HG02840 (cell line): ENCODE results near the gene HDLBP.
"Not testable (repeated sequence)": the region's sequence is repeated elsewhere in the genome, so short reads cannot be mapped to it uniquely, and the experiment has no call there.

ENCODE experiments used
- ATAC-seq: cut with Tn5 transposase; IDR thresholded peaks from one replicate; pipeline ENCODE4 v1.9.1; 2021; ENCODE audit warnings: mild to moderate bottlenecking, moderate library complexity, moderate number of reproducible peaks; ENCODE audit not compliant: unreplicated experiment, low FRiP score

Gene HDLBP

DNA sequence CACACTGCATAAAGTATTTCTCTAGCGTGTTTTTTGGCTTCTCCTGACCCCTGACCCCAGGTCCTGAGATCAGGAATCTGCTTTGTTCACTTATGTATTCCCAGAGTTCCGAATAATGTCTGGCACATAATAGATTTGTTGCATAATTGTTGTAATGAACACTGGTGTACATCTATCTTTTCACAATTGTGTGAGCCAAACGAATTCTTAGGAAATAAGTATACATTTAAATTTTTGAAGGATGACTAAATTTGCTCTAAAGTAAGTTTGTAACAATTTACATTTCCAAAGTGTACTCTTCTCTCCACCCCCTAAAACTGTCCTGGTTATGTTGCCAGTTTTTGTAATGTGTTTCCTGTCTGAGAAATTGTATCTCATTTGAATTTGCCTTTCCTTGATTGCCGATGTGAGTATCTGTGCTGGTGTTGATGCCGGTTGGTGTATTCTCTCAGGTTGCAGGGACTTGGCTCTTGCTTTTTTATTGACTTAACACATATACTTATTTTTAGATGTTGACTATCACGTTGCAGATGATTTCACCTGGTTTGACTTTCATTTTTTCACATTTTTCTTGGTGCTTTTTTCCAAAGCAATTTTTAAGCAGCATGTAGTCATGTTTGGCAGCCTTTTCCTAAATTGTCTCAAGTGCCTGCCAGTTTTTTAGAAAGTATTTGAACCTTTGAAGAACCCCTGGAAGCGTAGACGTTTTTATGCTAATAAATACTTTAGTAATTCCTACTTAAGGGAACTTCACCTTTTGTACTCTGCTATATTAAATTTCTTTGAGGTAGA is 24.6 kb upstream of the HDLBP start:
- no peak for ATAC-seq

DNA sequence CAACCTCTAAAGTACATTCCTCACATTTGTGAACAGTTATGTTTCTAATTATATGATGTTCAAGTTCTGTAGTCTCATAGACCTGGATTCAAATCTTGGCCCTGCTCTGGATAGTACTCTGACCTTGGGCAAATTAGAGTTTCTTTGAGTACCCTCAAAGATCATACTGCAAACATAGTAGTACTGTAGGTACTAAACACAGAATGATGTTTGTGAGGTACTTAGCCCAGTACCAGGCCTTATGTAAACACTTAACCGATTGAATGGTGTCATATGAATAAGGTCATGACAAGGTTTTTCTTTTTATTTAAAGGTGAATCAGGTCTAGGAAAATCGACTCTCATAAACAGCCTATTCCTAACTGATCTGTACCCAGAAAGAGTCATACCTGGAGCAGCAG is 19.3 kb upstream of the HDLBP start:
- ATAC-seq: no peak

DNA sequence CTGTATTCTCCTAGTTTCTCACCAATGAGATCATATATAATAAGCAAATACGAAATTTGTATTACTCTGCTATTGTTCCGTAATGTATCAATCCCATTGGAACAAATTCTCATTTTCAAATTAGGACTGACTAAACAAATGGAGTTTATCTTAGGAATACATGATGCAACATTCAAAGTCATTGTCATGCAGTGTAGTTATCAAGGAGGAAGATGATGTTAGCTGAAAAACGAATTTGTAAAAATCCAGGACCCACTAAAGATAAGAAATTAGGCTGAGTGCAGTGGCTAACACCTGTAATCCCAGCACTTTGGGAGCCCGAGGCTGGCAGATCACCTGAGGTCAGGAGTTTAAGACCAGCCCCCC is 15.1 kb upstream of the HDLBP start:
- no peak for ATAC-seq

DNA sequence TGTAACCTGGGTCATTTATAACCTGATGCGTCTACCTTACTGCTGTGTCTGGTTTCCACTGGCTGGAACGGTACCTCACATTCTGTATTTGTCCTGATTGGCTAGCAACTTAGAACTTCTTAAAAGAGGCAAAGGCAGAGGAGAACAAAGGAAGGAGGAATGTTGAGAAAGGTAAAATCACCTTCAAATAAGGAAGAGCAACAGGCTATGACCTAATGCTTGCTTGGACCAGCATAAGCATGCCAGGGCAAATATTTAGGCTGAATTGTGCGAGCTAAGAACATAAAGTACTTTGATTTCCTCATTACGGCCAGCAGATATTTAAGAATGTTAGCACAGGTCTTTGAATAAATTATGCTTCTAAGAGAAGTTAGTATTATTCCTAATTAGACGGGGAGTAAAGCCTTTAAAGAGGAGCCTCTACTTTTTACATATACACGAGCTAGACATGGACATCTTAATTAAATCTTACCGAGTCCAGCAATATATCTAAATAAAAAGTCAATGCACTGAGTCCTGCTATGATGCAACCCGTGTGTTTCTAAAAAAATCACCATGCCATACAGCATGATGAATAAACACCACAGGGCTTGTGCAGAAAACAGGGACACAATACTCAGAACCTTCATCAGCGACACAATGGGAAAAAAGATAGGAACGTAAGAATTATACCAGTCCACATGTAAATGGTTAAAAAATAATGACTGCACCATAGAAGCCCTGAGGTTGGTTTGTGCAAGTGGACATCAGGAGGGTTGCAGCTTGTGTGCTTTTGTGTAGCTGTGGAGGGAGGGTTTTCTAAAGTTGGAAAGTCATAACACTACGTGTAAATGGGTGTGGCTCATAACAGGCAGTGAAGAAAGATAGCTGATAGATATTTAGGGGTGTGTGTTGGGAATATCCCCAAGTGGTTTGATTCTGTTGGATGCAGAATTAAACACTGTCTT is 14.5 kb upstream of the HDLBP start:
- ATAC-seq: no peak

DNA sequence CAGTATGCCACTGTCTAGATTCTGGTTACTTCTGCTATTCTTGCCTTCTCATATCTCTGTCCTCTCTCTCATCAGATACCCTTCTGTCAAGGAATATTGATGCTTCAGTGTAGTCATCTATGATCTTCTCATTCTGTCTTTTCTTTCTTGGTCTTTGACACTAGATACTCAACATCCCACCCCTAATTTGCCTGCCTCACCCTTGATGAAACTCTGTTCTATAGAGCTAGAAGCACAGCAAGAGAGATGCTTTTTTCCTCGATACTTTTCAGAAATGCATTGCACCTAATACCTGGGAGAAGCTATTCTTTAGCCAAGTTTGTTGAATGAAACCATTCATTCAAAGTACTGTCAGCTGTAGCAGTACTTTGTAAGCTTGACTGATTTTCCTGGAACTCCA is 9.8 kb upstream of the HDLBP start:
- ATAC-seq: no peak

DNA sequence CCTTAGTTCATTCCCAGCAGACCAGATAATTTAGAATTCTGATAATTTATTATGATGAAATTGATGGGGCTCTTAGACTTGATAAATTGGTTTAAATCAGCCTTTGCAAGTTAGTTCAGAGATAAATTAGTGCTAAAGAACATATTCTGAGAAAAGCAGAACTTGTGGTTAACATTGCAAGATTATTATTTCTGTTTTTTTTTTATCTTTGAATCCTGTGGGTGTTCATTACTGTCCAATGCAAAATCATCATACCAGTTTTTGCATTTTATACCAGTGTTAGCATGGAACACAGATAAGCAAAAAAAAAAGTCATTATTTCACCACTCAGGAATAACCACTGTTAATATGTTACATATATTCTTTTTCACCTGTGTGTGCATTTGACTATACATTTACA is 9.3 kb upstream of the HDLBP start:
- ATAC-seq: no peak

DNA sequence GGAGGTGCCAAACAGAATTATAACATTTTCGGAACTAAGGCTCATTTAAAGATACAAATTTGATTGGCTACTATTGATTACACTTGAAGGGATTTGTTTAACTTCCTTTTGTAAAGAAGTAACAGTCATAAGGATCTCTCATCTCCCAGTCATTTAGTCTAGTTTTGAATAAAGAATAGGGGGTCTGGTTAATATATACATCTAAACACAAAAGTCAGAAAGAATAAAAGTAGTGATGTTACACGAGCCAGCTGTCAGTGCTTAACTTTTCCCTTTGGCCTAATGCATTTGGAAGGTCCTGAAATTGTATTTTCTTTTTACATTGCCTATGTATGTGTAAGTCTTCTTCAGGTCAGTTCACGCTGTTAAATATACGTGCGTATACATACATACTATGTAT is 8.3 kb upstream of the HDLBP start:
- no peak for ATAC-seq

DNA sequence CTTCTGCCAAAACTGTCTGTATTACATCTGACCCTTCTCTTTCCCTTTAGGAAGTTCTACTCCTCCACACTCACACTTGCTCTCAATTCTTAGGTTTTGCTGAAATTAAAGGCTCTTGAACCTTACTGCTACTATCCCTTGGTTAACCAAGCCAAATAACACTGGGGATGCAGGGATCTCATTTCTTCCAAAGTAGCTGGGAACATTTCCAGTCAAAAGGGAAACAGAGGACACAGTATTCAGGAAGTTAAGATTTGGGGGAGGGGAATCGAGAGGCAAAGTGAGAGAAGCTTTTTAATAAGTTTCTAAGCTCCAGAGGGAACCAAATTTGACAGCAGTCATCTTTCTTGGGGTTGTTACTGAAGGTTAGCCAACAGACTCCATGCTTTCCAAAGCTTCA is 6.4 kb upstream of the HDLBP start:
- ATAC-seq: no peak

DNA sequence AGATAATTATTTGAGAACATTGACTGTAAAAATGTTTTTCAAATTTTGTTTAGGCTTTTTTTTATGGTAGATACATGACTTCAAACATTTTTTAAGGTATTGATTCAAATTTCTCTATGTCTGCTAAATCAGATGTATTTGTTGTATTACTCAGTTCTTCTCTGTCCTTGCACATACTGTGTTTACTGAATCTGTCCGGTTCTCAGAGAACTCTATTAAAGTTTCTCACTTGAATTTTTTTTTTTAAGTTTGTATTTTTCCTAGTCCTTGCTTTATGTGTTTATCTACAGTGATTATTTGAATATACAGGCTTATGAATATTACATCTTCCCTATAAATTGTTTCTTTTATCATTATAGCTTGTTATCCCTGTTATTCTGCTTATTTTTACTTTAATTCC is 5.6 kb upstream of the HDLBP start:
- ATAC-seq: no peak

DNA sequence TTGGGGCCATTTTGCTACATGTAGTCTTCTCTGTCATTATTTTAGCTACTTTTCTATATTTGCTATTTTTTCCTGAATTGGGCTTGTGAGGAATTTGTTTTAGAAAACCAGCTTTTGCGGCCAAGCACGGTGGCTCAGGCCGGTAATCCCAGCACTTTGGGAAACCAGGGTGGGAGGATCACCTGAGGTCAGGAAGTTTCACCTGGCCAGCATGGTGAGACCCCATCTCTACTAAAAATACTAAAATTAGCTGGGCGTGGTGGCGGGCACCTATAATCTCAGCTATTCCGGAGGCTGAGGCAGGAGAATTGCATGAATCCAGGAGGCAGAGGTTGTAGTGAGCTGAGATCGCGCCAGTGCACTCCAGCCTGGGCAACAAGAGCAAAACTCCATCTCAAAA is 4.9 kb upstream of the HDLBP start:
- ATAC-seq: no peak

DNA sequence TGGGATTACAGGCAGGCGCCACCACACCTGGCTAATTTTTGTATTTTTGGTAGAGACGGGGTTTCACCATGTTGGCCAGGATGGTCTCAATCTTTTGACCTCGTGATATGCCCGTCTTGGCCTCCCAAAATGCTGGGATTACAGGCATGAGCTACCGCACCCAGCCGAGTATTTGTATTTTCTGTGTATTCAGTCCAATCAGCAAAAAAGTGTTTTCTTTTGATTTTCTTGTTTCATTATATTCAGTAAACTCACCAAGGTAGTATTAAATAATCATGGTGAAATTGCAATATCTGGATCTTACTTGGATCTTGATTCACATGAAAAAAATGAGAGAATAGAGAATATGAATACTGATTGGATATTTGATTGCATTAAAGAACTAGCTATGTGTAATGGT is 3.4 kb upstream of the HDLBP start:
- not testable (repeated sequence) for ATAC-seq

DNA sequence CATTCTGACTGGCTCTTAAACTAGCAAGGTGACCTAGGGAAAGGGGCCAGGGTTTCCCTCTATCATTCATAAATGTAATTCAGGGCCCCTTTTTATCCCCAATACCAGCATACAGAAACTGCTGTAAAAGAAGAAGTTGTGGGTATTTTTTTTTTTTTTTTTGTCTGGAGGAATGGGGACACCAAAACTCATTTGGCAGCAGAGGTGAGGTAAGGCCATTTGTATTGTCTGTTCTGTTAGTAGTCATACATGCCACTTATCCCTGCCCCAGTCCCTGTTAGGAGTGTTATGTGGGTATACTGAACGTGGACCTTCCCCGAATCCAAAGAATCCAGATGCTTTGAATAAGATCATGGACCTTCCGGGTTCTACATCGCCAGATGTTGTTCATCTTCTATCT is 1.9 kb upstream of the HDLBP start:
- no peak for ATAC-seq

DNA sequence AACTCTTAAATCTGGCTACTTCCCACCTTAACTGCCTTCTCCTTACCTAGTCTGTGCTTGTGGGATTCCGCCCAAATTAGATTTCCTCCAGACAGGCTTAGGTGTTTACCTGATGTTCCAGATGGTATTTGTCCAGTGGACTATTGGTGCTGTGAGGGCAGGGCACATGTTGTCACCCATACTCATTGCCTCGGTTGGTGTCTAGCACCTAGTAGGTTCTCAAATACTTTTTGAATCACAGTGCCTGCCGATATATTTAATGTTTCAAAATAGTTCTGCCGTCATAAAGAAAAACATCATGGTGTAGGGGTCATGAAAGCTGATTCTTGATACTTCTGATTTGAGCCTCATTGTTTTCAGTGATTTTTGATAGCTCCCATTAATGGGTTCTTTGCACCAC is 1.4 kb upstream of the HDLBP start:
- no peak for ATAC-seq

DNA sequence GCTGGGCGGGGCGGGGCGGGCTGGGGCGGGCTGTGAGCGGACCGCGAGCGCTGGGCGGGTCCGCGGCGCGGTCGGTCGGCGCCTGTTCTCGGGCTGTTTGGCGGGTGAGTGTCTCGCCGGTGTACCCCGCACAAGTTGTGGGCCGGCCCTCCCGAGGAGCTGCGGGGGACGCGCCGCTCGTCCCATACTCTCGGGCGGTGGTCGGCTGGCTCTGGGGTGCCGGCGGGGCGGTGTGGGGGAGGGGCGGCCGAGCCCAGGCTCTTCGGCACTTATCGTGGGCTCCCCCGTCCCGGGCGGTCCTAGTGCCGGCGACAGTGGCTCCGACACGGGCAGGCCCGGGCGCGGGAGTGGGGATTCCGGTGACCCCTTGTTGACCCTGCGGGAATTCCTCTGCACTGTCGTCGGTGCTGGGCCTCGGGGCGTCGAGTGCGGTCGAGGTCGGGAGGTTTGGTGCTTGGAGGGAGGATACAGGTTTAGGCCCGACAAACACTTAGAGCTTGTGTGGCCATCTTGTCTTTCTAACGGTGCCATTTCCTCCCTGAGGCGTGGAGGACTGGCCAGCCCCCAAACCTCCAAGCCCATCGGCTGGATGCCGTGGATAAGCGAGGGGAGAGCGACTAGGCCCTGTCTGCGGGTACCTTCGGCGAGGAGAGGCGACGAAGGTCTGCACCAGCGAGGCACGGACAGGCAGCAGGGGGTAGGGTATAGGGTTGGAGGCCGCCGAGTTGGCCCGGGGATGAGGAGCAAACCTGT is 583 bp upstream of the HDLBP start, which contains the start of gene SEPTIN2:
SEPTIN2 (plus strand) TSS at position 47 of the 753 bp plus-strand sequence. CDS start 8,308 bp downstream, outside the sequence.
- peak; percentile 37 for ATAC-seq

DNA sequence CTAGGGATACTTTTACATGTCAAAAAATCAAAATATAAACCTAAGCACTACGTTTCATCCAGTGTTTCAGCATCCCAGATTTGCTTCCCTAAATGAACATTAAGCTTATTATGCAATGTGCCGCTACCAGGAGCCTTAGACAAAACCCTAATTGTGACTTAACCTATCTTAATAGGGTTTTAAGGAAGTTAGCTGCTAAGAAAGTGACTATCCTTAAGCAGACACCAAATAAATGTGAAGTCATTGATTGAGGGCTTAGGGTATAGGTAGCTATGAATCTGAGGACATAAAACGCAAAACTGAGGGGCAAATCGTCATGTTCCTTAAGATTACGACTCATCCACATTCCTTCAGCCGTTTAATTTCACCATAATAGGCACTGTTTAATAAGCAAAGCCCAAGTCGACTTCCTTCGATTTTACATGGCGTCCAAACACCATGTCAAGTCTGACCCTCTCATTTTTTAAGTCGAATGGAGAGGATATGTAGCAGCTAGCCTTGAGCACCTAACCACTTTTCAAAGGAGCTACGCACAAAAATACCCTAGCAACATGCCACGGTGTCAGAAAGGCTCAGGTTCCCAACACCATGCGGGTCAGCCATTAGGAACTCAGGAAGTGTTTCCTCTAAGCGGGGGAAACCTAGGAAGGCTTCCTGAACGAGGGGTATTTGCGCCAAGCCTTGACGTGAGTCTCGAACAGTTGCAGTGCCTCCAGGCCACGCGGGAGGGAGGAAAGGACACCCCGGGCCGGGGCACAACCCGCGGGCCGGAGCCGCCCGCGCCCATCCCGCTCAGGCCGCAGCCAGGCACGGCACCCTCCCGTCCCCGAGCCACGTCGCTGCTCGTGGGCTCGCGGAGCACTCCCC is 1.0 kb downstream of the HDLBP start:
- ATAC-seq: no peak

DNA sequence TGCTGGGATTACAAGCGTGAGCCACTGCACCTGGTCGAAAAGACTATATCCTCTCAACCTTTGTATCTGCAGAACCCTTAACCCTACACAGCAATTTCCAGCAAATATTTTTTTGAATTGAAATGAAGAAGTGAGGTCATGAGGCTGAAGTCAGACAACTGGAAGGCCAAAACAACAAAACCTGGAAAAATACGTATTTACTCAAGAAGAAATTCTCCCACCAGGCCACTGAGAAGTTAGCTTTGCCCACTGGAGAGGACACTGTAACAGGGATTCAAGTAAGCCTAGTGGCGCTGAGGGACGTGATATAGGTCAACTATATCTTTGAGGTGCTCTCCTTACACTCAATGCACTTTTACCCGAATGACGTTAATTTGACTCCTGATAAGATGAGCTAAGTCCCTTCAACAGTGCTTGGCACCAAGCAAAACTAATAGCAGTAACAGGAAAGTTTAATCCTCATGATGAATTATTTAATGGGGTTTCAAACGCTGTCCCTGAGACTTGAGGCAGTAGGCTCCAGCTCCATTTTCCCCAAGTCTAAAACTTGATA is 1.9 kb downstream of the HDLBP start:
- no peak for ATAC-seq

DNA sequence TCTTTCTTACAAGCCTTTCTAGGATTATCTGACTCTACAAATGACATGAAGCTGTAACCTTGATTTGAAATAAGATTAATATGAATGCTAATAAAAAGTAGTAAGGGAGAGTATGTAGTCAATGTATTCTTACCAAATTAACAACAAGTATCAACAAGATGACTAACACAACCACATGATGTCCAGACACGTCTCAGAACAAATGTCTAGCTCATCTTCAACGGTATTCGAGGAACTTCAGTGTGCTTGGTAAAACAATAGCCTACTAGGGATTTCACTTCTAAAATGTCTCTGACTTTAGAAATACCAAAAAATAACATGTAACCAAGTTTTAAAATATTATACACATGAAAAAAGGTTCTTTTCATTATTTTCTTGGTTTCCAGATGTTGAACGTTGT is 3.4 kb downstream of the HDLBP start:
- no peak for ATAC-seq

DNA sequence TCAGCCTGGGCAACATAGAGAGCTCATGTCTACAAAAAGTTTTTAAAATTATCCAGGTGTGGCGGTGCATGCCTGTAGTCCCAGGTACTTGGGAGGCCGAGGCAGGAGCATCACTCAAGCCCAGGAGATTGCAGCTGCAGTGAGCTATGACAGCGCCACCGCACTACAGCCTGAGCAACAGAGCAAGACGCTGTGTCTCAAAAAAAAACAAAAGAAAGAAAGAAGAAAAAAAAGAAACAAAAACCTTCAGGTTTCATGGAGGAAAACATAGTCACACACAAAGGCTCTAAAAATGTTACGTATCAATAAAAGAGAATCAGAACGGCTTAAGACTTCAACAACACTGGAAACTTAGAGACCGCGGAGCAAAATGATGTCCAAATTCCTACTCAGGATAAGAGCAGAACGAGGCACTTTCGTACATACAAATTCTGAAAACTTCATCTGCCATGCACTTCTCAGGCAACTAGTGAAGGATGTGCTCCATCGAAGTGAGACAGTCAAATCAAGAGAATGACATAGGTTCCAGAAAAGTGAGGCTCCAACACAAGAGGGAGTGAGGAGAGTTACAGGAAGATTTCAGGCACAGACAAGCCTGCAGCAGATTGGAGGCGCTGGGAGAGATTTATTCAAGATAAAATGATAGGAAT is 4.4 kb downstream of the HDLBP start:
- ATAC-seq: no peak

DNA sequence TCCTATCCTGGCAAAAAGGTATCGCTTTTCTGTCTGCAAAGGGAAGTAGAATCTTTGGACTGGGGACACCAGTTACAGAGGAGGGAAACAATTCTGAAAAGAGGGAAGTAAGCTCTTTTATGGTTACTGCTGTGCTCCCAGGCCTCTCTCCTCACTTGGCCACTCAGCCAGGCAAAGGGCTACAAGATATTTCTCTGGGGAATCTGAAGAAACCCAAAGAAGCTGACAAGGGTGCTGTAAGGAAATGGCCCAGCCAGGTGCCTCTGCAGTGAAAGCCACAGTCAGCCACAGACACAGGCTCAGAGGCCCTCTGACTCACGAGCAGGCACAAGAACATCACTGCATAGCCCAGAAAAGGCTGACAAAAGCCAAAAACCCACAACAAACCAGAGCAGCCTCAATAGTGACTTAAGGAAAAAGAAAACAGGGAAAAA is 5.8 kb downstream of the HDLBP start:
- no peak for ATAC-seq
